HG03280 (cell line): ENCODE results near the gene ADGRF5.

ENCODE experiments used
- ATAC-seq: cut with Tn5 transposase; IDR thresholded peaks from one replicate; pipeline ENCODE4 v1.9.1; 2021; ENCODE audit warnings: mild to moderate bottlenecking, moderate library complexity; ENCODE audit not compliant: unreplicated experiment

Gene ADGRF5

DNA sequence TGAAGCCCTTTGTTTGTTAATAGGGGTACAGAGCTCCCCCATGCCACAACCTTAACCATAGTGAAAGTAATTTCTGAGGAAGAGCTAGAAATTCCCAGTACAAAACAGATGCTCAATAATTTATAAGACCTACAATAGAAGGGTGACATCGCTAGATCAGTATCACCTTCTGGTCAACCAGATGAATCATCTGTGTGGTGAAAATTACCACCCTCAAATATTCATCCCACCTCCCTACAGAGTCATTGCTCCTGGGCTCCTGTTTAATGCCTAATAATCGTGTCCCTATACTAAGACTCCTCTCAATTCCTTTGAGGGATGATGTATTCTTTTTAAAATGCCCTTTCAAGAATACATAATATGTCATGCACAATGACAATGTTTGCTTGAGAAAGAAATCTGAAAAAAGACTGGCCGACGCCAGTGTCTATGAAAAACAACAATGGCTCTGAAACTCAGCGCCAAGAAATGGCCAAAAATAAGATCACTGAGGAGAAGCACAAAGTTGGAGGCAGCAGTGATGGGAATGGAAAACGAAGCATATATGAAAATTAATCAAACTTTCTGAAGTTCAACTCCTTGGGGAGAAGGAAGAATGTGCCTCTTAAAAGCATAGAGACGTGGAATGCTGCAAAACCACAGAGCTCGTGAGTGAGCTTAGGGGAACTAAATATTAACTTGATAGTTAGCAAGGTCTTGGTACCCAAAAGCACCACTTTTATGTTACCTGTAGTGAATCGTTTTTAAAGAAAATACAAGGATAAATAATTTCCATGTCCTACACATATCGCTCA is 11.0 kb upstream of the ADGRF5 start:
- no peak for ATAC-seq

DNA sequence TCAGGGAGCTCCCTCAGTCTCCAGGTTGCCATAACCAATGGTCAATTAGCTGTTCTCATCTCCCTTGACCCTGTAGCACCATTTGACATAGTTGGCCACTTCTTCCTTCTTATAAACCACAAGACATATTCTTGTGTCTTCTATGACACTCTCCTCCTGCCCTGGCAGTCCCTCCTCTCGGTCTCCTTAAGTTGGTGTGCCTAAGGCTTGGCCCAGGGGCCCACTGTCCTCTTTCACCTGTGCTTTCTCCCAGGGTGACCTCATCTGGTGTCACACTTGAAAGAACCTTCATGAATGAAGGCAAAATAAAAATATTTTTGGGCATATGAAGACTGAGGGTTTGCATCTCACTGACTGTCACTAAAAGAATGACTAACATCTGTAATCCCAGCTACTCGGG is 9.7 kb upstream of the ADGRF5 start:
- no peak for ATAC-seq

DNA sequence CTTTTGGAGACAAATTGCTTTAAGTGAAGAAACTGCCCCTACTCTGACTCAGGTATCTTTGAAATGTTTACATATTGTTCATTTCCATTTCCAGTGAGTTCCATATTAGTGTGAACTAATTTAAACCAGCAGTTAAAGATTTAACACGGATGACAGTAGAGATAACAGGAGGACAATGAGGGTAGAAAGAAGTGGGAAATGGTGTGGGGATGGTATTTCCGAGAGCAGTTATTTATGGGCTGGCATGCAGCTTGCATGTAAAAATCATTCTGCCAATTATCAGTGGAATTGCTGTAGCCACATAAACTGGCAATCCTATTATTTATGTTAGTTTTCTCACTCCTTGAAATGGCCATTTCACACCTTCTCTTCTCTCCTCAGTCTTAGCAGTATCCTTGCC is 8.6 kb upstream of the ADGRF5 start:
- ATAC-seq = no peak

DNA sequence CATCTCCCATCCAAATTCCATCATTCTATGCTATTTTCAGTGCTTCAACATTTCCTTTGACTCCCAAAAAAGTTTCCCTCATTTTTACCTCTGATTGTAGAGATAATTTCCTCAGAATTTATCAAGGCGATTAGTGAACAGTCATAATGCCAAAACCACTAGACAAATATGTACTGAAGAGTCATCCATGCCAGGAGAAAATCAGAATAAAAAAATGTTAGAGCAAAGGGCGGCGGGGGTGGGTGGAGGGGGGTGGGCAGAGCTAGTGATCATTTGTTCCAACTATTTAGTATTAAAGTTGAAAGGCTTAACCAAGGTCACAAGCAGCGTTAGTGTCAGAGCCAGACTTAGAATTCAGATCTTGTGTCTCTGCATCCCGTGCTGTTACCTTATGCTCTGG is 5.3 kb upstream of the ADGRF5 start:
- ATAC-seq = no peak

DNA sequence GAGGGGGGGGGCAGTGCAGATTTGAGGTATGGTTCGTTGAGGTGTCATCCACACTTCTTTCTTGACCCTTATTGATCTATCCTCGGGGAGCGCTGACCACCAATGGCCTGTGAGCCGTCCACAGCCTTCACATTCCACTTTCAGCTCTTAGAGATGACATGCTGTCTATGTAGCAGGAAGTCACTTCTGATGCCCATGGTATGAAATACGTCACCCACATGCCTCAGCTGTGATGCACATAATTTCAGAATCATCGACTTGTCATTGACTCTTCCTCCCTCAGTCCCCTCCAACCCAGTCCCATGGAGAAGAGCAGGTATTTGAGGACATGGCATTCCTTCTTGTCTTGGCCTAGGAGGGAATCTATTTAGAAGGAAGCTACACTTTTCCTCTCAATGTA is 4.7 kb upstream of the ADGRF5 start:
- no peak for ATAC-seq

DNA sequence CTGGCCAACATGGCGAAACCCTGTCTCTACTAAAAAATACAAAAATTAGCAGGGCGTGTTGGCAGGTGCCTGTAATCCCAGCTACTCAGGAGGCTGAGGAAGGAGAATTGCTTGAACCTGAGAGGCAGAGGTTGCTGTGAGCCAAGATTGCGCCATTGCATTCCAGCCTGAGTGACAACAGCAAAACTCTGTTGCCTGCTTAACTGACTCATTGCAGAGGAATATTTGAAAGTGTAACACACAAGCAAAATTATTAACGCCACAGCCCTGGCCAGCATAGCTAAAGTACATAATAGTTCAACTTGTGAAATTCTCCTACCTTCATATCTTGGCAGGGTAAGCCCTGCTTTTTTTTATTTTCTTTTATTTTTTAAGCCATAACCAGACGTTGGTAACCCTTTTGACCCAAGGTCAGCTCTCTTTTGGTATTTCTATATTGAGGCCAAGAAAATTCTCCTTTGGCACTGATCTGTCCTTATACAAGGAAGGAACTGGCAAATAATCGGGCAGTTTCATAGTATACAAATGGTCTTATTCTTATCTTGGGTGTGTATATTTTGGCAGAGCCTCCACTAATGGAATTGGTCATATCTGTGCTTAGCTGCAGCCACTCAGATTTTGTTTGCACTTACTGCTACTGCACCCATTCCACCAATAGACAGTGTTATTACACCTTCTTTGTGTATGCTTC is 4.0 kb upstream of the ADGRF5 start:
- no peak for ATAC-seq

DNA sequence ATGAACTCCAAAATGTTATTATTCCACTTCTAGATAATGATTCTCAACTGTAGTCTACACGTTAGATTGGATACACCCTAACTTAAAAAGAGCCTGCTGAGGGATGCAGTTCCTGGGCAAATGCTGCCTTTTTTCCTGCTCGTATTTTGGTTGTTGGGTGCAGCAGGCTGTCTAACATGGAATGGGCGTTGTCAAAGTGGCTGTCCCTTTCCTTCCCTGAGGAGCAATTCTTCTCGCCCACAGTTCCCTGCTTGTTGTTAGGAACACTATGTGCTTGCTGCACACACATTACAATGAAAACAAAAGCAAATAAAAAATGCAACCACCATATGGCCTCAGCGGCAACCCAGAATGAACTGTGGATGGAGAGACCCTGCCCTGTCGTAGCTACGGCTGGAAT is 1.7 kb upstream of the ADGRF5 start:
- ATAC-seq = no peak

DNA sequence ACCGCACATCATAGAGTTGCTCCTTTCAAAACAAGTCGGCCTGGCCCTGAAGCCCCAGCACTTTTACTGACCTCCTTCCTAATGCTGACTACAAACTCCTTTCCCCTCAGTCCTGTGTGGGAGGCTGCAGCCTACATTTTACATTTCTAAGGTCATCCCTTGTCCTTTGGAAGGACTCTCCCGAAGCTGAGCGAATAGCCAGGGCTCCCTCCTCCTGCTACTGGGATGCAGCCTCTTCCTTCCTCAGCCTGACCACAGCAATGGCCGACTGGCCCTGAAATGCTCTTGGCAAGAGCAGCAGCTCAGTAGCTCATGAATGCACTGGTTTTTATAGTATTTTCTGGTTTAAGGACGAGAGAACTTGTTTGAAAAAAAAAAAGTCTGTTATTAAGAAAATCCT is 679 bp downstream of the ADGRF5 start:
- no peak for ATAC-seq

DNA sequence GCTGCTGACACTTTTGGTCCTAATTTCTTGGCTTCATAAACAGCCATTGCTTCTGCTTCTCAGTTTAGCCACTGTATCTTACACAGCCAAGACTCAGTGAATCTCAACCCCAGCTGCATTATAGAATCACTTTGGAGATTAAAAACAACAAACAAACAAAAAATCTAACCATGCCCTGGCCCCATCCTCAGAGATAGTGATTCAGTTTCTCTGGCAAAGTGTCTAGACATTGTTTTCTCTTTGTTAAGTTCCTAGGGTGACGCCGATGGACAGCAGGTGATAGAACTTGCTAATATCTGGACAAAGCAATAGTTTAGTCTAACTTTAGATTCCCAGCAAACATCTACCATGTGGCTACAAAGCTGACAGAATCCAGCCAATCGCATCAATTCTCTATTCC is 2.9 kb downstream of the ADGRF5 start:
- ATAC-seq = no peak

DNA sequence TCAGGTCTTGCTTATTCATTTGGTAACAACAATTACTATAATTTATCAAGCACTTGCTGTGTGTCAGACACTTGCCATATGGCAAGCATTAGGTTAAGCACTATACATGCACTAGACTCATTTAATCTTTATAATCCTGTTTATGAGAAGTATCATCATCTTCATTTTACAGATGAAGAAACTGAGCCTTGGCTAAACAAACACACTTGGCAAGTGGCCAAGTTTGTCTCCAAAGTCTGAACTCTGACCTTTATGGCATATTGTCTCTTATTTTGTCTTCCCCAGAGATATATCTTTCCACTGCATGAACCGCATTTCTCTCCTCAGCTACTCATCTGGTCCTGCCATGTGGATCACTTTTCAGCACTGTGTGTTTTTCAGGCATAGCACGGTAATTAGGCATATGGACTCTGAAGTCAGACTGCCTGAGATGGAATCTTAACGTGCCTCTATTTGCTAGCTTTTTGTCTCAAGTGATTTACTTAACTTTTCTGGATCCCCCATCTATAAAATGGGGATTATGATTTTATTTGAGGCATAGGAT is 4.7 kb downstream of the ADGRF5 start:
- ATAC-seq = no peak

DNA sequence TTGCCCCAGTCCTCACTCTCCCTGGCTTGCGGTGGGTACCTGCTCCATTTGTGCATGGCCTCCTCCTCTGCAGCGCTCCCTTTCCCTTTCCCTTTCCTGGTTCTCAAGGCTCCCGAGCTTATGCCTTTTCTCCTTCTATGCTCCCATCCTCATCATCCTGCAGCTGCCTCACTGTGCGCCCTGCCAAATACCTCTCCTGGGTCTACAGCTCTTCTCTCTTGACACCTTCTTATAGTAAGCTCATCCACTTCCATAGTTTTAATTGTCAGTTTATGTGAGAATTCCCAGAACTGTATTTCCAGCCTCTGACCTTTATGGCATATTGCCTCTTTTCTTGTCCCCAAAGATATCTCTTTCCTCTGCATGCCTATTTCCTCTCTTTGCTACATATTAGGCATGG is 5.9 kb downstream of the ADGRF5 start:
- no peak for ATAC-seq

DNA sequence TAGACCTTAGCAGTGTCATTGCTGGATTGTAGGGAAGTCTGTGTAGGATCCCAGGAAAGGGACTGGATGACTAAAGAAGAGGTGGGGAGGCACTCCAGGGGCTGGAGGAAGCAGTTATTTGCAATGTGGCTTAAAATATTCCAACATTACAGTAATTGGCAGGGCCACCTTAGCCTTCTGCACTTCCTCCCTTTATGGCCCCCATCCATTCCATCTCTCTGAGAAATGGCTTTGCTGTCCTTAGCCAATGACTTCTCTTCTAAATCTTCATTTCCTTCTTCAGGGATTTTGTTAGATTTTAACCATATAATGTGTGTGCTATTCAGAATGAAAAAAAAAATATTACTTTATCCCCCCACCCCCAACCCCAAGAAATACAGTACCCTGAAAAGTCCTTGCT is 6.4 kb downstream of the ADGRF5 start:
- ATAC-seq = no peak

DNA sequence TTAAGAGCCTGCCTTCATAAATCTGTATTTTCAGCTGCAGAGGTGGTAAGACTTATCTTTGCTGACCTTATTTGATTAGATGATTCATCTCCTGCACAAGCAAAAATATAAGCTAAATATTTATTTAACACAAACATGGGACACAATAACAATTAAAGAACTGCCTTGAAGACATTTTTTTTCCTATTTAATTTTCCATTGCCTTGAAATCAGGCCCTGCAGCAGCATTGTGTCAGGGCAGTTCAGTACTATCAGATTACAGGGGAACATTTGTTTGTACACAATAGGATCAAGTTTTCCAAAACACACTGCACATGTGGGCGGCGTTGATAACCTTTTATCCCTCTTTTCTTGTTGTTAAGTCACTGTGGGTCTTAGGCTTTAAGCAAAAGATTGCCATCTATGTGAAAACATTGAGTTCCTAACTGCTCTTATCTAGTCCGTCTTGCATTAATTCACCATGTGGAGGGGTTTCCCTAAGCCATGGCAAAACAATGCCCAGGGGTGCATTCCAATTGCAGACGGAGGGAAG is 7.4 kb downstream of the ADGRF5 start:
- no peak for ATAC-seq

DNA sequence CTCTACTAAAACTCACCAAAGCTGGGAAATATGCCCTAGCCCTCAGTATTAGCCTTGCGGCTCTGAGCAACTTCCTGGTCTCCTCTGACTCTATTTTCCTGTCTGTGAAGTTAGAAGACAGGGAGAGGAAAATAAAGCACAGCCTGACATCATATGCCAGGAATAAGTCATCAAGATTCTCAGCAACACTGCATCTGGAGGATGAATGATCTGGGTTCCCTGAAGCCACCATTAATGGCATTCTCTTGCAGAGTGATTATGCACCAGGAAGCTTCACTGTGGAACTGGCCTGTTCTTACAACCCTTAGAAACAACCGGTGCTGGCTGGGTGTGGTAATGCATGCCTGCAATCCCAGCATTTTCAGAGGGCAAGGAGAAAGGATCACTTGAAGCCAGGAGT is 12.4 kb downstream of the ADGRF5 start:
- no peak for ATAC-seq

DNA sequence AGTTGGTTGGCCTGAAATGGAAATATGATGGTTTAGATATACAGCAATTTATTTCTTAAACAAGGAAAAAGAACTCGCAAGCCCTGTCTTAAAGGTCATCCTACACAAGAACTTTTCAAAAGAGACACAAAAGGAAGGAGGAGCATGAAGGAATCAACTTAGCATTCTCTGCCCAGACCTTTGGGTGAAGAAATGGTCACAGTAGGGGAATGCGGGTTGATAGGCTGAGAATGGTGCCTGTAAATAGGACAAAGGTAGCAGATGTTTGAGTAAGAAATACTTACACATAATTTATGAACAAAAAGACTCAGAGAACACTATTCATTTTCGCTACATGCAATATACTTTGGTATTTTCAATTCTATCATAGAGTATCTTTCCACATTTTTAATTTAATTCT is 15.0 kb downstream of the ADGRF5 start:
- no peak for ATAC-seq

DNA sequence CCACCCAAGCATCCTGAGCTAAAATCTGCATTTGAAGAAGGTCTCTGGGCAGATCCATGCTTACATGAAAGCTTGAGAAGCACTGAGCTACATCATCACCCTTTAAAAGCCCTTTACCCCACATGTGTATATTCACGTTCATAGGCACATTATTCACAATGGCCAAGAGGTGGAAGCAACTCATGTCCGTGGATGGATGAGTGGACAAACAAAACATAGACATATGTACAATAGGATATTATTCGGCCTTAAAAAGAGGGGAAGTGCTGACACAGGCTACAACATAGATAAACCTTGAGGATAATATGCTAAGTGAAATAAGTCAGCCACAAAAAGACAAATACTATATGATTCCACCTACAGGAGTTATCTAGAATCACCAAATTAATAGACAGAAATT is 17.6 kb downstream of the ADGRF5 start:
- no peak for ATAC-seq

DNA sequence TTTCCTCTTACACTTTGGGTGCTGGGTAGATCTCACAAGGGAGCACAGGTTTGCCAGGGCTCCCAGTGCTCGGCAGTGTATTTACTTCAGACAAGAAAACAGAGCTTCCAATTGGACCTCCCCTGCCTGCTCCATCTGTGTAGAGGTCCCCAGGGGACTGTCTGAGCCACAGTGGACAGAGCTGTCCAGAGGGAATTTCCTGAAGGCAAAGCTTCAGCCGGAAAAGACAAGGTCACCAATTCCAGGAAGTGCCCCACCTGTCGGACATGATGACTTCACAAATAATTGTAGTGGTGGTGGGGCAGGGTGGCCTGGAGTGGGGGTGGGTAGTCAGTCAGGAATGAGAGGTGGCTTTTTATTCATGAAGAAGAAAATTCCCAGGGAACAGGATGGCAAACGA is 18.6 kb downstream of the ADGRF5 start:
- ATAC-seq = no peak

DNA sequence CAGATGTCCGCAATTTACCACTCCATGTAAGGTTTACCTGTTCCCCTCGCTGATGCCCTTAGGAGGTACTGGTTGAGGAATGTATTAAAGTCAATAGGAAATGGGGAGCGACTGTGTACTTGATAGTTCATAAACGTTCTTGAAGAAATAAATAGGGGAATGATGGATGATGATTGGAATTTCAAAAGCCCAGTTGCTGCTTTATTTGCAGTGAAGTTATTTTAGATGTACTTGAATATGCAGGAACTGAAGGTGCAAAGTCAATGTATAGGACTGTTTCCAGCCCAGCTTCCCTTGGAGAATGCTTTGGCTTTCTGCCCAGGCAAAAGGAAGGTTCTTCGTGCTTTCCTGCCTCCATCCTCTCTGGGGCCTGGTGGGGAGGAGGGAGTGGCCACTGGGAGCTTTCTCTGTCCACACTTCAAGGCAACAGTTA is 19.8 kb downstream of the ADGRF5 start:
- ATAC-seq = no peak

DNA sequence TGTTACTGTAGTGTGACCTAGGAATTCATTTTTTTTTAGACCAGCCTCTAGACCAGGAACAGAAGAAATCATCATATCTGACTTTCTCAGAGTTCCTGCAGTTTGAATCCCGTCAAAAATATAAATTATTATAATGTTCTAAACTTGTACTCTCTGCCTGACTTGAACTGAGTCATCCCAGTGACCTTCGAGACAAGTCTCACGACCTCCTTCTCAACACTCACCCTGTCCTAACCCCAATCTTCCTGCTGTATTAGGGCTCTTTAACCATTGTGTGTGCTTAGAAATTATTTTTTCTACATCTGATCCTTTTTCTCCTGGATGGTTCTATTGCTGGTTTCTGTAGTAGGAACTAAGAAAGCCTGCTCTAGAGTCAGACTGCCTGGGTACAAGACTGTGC is 21.5 kb downstream of the ADGRF5 start:
- no peak for ATAC-seq

DNA sequence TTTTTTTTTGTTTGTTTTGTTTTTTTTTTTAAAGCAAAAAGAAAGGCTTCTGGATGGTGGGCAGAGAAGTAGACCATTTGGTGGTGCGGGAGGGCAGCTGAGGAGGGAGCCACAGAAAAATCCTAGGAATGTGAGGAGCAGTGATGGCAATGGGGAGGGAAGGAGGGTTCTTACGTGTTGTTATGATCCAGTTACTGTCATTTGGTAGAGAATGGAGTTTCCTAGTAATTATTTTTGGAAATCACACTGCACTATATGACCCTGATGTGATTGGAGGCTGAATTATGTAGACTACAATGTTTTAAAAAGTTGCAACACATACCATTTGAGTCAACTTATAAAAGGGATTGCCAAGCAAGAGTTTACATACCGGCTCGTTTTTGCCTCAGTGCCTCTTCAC is 22.1 kb downstream of the ADGRF5 start:
- ATAC-seq = no peak

DNA sequence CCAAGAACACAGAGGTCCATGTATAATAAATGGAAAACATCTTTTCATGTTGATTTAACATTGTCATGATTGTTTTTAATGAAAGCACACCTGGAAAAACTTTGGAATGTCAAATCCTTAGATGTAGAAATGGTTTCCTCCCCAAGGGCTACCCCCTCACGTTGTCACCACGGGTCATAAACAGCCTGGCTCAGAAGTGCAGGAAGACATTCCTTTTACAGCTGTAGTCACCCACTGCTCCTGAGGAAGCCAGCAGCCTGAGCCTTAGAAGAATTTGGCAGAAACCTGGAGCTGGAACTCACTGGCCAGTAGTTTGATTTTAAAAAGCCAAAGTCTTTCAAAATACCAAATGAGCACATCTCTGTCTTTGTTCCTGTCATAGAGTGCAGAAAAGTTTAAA is 23.7 kb downstream of the ADGRF5 start:
- ATAC-seq = no peak

DNA sequence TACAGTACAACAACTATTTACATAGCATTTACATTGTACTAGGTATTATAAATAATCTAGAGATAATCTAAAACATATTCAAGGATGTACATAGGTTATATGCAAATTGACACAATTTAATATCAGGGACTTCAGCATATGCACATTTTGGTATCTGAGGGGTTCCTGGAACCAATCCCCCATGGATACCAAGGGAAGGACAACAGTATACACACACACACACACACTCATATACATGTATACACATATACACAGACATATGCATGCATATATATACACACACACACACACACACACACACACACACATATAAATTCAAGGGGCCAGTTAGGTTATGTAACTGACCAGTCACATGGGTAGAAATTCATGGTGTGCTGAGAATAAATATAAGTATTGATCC is 24.9 kb downstream of the ADGRF5 start:
- ATAC-seq = no peak
